Stimulated activated CD4-positive, alpha-beta T cell treated with anti-CD3 and anti-CD28 coated beads, Interleukin-2, amount 100 ng/mL, for 48 hours (primary cell): ENCODE data around the gene SAP30BP.

Source experiments
- DNase-seq, 2 donors: peaks; one replicate each; pipeline ENCODE4 v3.0.0-alpha.2; 2020

The SAP30BP gene

DNA sequence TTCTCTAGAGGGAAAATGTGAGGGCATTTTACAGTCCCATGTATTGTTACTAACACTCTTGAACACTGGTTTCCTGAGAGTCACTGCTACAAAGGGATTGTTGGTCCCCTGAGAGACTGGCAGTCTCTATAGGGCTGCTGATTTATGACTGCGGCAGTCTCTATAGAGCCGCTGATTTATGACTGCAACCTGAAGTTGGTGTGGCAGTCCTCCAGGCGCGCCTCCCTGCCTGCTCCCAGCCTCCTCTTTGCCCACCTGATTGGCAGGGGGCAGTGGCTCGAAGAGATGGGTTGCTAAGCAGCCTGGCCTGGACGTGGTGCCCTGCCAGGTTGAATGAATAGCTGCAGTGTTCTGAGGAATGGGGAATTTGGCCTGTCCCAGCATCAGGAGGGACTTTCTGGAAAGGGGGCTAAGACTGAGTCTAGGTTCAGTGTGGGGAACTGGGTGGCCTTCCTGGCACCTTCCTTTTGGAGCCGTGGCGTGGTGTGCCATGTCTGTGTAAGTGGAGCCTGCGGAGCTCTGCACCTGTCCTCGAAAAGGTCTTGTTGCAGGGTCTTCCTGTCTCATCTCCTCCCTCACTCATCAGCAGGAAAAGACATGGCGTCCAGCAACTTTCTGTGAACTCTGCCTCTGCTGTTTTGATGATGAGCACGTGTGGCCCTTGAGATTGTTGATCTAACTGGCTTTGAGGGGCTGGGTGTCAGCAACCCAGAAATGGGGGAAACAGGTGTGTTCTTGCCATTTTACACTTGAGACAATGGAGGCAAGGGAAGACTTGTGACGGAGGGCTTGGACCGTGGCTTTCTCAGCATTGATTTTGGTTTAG lies 24.9 kb downstream of the SAP30BP start:
- DNase-seq: no peak

GRCh38 chr17:75692976-75693375 lies 25.8 kb downstream of the SAP30BP start:
- no peak for DNase-seq

DNA sequence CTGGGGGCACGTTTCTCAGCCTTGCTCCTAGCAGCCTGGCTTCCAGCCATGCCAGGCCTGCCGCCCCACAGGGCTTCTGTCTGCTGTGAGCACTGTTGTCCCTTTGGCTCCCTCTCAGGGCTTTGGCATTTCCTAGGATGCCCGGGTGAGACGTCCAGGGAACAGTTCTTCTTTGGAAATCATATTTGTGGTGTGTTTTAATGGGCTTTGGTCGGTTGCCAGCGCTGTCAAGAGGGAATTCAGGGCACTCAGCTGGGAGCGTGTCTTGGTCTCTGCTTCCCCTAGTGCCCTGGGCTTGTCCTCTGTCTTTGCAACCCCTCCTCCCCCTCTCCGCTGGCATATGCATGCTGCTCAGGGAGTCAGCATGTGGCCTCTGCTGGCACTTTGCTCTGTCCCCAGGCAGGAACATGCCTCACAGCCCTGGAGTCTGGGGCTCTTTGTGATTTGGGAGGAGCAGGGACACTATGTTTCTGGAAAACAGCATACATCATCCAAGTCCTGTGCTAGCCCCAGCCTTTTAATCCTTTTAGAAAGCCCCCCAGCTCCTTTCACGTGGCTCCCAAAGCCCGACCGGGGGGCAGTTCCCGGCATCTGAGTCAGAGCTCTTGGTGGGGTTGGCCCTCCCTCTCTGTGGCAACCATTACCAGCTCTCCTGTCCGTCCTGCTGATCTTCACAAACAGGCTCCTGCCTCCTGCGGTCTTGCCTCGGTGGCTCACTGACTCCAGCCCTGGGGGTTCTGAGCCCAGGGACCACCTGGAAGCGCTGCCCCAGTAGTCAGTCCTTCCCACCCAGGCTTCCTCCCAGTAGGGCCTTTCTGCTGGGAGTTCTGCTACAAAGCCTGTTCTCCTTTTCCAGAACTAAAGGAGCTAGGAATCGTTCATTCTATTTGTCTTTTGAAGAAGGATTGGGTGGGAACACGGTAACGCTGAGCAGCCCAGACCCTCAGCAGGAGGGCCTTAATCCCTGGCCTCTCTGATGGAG lies 26.7 kb downstream of the SAP30BP start:
- DNase-seq: no peak

- DNase-seq: no peak
These were observed 27.4 kb downstream of the SAP30BP start for GRCh38 chr17:75694536-75694935.

GRCh38 chr17:75695141-75695829 lies 28.1 kb downstream of the SAP30BP start:
- DNase-seq: no peak

DNA sequence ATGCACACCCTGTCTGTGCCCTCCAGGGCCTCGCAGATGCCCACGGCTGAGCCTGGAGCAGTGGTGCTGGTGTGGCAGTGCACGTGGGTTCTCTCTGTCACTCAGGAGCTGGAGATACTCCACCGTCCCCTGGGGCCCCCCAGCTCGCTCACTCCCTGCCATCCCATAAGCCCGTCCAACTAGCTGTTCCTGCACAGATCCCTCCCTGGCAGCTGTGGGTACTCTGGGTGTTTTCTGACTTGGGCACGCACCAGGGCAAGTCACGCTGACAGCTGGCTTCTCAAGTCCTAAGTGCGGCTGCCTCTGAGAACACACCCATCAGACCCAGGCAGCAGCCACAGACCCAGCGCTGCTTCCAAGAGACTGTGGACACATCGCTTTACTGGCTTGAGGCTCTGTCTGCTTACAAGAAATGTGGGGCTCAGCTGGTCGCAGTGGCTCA lies 28.7 kb downstream of the SAP30BP start:
- no peak for DNase-seq

- DNase-seq: no peak
These were observed 30.6 kb downstream of the SAP30BP start for GRCh38 chr17:75697651-75698291.

DNA sequence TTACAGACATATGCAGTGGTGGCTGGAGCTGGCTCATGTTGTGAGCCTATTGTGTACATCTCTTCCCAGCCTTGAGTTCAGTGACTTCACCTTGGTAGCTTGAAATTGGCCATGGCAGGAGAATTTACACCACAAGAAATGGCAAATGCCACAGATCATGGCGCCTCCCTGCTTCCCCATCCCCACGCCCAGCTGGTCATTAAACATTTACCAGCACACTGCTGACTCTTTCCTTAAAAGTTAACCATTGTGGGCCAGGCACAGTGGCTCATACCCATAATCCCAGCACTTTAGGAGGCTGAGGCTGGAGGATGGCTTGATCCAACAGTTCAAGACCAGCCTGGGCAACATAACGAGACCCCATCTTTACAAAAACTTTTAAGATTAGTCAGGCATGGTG lies 31.5 kb downstream of the SAP30BP start:
- no peak for DNase-seq

DNA sequence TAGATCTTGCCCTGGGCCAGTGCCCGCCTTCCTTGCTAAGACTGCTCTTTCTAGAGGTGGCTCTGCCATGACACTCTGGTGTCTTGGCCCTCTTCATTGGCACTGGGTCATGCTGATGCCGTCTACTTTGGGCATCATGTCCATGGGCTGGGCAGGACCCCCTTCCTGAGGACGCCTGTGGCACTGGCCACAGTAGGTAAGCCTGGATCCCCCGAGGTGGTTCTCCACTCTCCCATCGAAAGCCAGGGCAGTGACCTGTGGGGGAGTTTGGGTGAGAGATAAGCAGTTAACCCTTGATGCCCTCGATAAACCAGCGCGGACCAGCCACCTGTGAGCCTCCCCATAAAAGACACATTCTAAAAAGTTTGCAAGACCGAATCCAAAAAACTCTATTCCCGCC lies 34.1 kb downstream of the SAP30BP start:
- no peak for DNase-seq

GRCh38 chr17:75703191-75703590 lies 36.1 kb downstream of the SAP30BP start:
- DNase-seq: no peak

GRCh38 chr17:75703591-75703990 lies 36.5 kb downstream of the SAP30BP start:
- DNase-seq: no peak

GRCh38 chr17:75704963-75705875 lies 38.1 kb downstream of the SAP30BP start:
- no peak for DNase-seq

DNA sequence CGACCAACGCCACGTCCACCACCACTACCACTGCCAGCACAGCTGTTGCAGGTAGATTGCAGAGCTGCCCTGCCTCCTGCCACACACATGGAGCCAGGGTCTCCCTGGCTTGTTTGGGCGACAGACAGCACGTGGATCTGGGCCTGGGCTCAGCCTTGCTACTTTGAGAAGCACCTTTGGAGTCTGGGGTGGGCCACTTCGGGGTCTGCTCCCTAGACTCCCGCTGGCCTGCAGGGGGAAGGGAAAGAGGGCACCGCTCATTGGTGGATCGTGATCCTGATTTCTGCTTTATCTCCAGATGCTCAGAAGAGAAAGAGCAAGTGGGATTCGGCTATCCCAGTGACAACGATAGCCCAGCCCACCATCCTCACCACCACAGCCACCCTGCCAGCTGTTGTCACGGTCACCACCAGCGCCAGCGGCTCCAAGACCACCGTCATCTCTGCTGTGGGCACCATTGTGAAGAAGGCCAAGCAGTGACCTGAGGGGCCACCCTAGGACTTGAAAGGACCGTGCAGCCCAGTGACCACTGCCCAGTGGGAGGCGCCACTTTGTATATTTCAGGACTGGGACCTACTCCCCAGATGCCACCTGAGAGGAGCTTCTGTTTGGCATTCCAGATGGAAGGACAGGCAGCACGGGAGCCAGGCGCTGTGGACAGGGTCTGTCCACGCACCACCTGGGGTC lies 39.0 kb downstream of the SAP30BP start:
- no peak for DNase-seq

GRCh38 chr17:75707079-75707571 lies 40.0 kb downstream of the SAP30BP start:
- no peak for DNase-seq

DNA sequence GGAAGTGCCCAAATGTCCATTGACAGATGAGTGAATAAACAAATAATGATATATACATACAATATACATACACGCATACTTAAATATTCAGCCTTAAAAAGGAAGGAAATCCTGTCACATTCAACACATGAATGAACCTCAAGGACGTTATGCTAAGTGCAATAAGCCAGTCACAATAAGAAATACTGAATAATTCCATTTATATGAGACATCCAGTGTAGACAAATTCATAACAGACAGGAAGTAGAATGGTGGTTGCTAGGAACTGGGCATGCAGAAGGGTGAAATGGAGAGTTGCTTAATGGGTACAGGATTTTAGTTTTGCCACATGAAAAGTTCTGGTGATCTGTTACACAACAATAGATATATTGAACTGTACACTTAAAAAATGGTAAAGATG lies 45.3 kb downstream of the SAP30BP start:
- no peak for DNase-seq

- DNase-seq: no peak
These were observed 52.6 kb downstream of the SAP30BP start for GRCh38 chr17:75719732-75720131.

GRCh38 chr17:75720656-75721462 lies 53.7 kb downstream of the SAP30BP start, which contains the start of gene ITGB4:
TSS of gene ITGB4 (plus strand) at chr17:75721459. CDS start at chr17:75724704, 3,245 bp downstream.
- DNase-seq: peak; percentile 13 to 31

- DNase-seq: no peak
These were observed 54.4 kb downstream of the SAP30BP start for GRCh38 chr17:75721463-75722011.

- DNase-seq: no peak
These were observed 54.9 kb downstream of the SAP30BP start for GRCh38 chr17:75722076-75722475.
